Loucy (cell line): ENCODE results near the gene ITPK1.

Experiments
- H2AFZ ChIP-seq: fragments of 200-600 bp; sonication (generic); 2 replicates; pipeline ENCODE4 v1.6.0; 2016; ENCODE audit warnings: antibody characterized with exemption, mild to moderate bottlenecking, low read length, moderate library complexity
- H3F3A ChIP-seq: fragments of 200-600 bp; 2 replicates; pipeline ENCODE4 v1.6.0; 2016; ENCODE audit warnings: antibody characterized with exemption, low read depth, mild to moderate bottlenecking
- H3K27me3 ChIP-seq: fragments of 200-600 bp; sonication (generic); 2 replicates; pipeline ENCODE4 v1.6.1; 2014; ENCODE audit warnings: low read length, mild to moderate bottlenecking; ENCODE audit not compliant: insufficient read depth, poor library complexity, severe bottlenecking
- H3K36me3 ChIP-seq: fragments of 200-600 bp; sonication (generic); 2 replicates; pipeline ENCODE4 v1.6.1; 2016; ENCODE audit warnings: low read length; ENCODE audit not compliant: insufficient read depth
- H3K4me1 ChIP-seq: fragments of 200-600 bp; sonication (generic); 2 replicates; pipeline ENCODE4 v1.5.1; 2014; ENCODE audit warnings: low read length, mild to moderate bottlenecking; ENCODE audit not compliant: insufficient read depth, poor library complexity, severe bottlenecking
- H3K4me2 ChIP-seq: fragments of 200-600 bp; sonication (generic); 2 replicates; pipeline ENCODE4 v1.6.0; 2014; ENCODE audit warnings: antibody characterized with exemption, low read length, low read depth, mild to moderate bottlenecking; ENCODE audit not compliant: poor library complexity, severe bottlenecking
- H3K4me3 ChIP-seq: fragments of 200-600 bp; sonication (generic); 2 replicates; pipeline ENCODE4 v1.5.1; 2014; ENCODE audit warnings: low read length, mild to moderate bottlenecking, mixed read lengths; ENCODE audit not compliant: poor library complexity, severe bottlenecking
- H3K79me2 ChIP-seq: fragments of 200-600 bp; sonication (generic); 2 replicates; pipeline ENCODE4 v1.6.1; 2014; ENCODE audit warnings: low read length; ENCODE audit not compliant: insufficient read depth
- H3K9ac ChIP-seq: fragments of 200-600 bp; sonication (generic); 2 replicates; pipeline ENCODE4 v1.6.0; 2014; ENCODE audit warnings: mild to moderate bottlenecking, low read depth, low read length, moderate library complexity; ENCODE audit not compliant: poor library complexity, severe bottlenecking
- H3K9me2 ChIP-seq: fragments of 200-600 bp; sonication (generic); replicated peaks from 2 replicates; pipeline ENCODE4 v1.6.1; 2016; ENCODE audit warnings: low read depth, low read length, mixed read lengths
- H3K9me3 ChIP-seq: fragments of 200-600 bp; sonication (generic); 2 replicates; pipeline ENCODE4 v1.6.1; 2014; ENCODE audit warnings: mild to moderate bottlenecking, antibody characterized with exemption, low read length, low read depth; ENCODE audit not compliant: insufficient read depth
- H4K20me1 ChIP-seq: fragments of 200-600 bp; sonication (generic); 2 replicates; pipeline ENCODE4 v1.6.0; 2014; ENCODE audit warnings: antibody characterized with exemption, low read length, mild to moderate bottlenecking; ENCODE audit not compliant: insufficient read depth, poor library complexity, severe bottlenecking
- EZH2phosphoT487 ChIP-seq: fragments of 200-600 bp; IDR thresholded peaks from 2 replicates; pipeline ENCODE4 v1.6.1; 2018; ENCODE audit warnings: antibody characterized with exemption, mild to moderate bottlenecking, moderate library complexity, borderline replicate concordance
- TF ChIP-seq, protein P1 (sequence below): fragments of 200-600 bp; sonication (generic); conservative IDR thresholded peaks from 2 replicates; pipeline ENCODE4 v1.5.1; 2014; ENCODE audit warnings: mild to moderate bottlenecking, antibody characterized with exemption, low read length

The ITPK1 gene

DNA sequence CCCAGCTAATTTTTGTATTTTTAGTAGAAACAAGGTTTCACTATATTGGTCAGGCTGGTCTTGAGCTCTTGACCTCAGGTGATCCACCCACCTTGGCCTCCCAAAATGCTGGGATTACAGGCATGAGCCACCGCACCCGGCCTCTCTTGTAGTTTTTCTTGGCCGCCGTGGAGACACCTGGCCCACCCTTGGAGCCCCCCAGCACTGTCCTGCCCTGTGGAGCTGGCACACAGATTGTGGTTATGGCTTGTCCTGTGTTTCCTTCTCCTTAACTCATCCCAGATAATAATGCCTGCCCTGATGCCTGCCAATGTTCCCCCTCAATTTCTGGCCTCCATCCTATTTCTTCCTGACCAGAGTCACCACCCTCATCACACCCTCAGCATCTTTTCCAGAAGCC lies 134.9 kb downstream of the ITPK1 start:
- Histone ChIP-seq H3K27me3 (no peaks in the 10 kb centered on the region), H3K36me3 (peaks cover 46% of the 10 kb centered on the region; the same call in 1 of the 2 replicates), H3F3A (no peaks in the 10 kb centered on the region), H3K9ac (no peak overlapping the region), H3K4me3 (no peak overlapping the region), H3K4me1 (no peaks in the 10 kb centered on the region), H3K79me2 (no peaks in the 10 kb centered on the region), H3K9me2 (no peaks in the 10 kb centered on the region), H2AFZ (no peak overlapping the region), H3K9me3 (peaks cover 21% of the 10 kb centered on the region; the same call in 1 of the 2 replicates), H4K20me1 (no peaks in the 10 kb centered on the region), H3K4me2 (no peak overlapping the region)
- TF ChIP-seq EZH2phosphoT487 = no peak
- TF ChIP-seq, protein P1, sequence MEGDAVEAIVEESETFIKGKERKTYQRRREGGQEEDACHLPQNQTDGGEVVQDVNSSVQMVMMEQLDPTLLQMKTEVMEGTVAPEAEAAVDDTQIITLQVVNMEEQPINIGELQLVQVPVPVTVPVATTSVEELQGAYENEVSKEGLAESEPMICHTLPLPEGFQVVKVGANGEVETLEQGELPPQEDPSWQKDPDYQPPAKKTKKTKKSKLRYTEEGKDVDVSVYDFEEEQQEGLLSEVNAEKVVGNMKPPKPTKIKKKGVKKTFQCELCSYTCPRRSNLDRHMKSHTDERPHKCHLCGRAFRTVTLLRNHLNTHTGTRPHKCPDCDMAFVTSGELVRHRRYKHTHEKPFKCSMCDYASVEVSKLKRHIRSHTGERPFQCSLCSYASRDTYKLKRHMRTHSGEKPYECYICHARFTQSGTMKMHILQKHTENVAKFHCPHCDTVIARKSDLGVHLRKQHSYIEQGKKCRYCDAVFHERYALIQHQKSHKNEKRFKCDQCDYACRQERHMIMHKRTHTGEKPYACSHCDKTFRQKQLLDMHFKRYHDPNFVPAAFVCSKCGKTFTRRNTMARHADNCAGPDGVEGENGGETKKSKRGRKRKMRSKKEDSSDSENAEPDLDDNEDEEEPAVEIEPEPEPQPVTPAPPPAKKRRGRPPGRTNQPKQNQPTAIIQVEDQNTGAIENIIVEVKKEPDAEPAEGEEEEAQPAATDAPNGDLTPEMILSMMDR = no peak

DNA sequence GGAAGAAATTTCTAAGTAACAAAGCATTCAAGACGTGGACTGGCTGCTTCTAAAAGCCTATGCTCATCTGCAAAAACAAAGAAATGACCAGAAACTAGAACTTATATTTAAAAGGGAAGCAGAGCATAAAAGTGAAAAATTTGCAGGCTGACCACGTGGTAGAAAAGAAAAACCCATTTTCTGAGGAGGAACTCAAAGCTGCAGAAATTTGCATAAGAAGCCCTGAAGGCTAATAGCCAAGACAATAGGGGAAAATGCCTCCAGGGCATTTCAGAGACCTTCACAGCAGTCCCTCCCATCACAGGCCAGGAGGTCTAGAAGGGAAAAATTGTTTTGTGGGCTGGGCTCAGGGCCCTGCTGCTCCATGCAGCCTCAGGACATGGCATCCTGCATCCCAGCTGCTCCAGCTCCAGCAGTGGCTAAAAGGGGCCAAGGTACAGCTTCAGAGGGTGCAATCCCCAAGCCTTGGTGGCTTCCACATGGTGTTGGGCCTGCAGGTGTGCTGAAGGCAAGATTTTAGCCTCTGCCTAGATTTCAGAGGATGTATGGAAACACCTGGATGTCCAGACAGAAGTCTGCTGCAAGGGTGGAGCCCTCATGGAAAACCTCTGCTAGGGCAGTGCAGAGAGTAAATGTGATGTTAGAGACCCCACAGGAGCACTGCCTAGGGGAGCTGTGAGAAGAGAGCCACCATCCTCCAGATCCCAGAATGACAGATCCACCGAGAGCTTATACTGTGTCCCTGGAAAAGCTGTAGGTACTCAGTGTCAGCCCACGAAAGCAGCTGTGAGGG lies 137.3 kb downstream of the ITPK1 start:
- Histone ChIP-seq H2AFZ (no peak overlapping the region), H4K20me1 (no peaks in the 10 kb centered on the region), H3K4me1 (no peaks in the 10 kb centered on the region), H3K9me3 (peaks cover 21% of the 10 kb centered on the region; the same call in 1 of the 2 replicates), H3K9ac (no peak overlapping the region), H3K36me3 (peaks cover 51% of the 10 kb centered on the region; the same call in 1 of the 2 replicates), H3K27me3 (no peaks in the 10 kb centered on the region), H3F3A (no peaks in the 10 kb centered on the region), H3K9me2 (no peaks in the 10 kb centered on the region), H3K4me2 (no peak overlapping the region), H3K79me2 (0 out of 2 replicates have a peak, but pooled peaks cover 4% of the 10 kb centered on the region), H3K4me3 (no peak overlapping the region)
- TF ChIP-seq, protein P1 = no peak
- no peak for TF ChIP-seq EZH2phosphoT487

DNA sequence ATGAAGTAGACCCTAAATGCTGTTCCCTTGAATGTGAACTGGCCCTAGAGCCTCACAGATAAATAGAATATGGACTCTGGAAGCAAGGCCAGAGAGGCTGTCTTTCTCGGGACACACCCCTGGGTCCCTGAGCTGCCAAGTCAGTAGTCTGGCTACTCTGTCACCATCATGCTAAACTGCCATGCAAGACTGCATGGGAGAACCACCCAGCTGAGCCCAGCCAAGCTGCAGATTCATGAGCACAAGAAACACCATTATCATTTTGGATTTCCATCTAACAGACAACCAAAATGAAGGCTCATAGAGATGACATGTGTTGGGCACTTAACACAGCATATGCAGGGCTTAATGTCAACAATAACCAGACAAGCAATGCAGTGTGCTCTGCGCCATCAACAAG lies 139.5 kb downstream of the ITPK1 start:
- Histone ChIP-seq H3K9me3 (peaks cover 21% of the 10 kb centered on the region; the same call in 1 of the 2 replicates), H3K36me3 (peaks cover 39% of the 10 kb centered on the region; the same call in 1 of the 2 replicates), H3K4me3 (no peak overlapping the region), H3K9ac (no peak overlapping the region), H3K4me1 (no peaks in the 10 kb centered on the region), H2AFZ (no peak overlapping the region), H3F3A (no peaks in the 10 kb centered on the region), H3K9me2 (no peaks in the 10 kb centered on the region), H3K79me2 (0 out of 2 replicates have a peak, but pooled peaks cover 4% of the 10 kb centered on the region), H3K27me3 (no peaks in the 10 kb centered on the region), H4K20me1 (no peaks in the 10 kb centered on the region), H3K4me2 (no peak overlapping the region)
- TF ChIP-seq, protein P1 = no peak
- TF ChIP-seq EZH2phosphoT487 = no peak
